Bone marrow (tissue), 2 donors: Measurements from ENCODE around the gene HLX.

ENCODE experiments used
- DNase-seq, 2 donors: peaks; one replicate each; lab custom pipeline; 2025; lab: John Stamatoyannopoulos, UW

HLX gene

GRCh38 chr1:220895412-220895946, 16.2 kb downstream of the HLX start:
- no peak for DNase-seq

- DNase-seq, result no peak
Measured at GRCh38 chr1:220896092-220896491, 16.8 kb downstream of the HLX start.

- DNase-seq, result no peak
Measured at GRCh38 chr1:220900842-220901241, 21.6 kb downstream of the HLX start.

DNA sequence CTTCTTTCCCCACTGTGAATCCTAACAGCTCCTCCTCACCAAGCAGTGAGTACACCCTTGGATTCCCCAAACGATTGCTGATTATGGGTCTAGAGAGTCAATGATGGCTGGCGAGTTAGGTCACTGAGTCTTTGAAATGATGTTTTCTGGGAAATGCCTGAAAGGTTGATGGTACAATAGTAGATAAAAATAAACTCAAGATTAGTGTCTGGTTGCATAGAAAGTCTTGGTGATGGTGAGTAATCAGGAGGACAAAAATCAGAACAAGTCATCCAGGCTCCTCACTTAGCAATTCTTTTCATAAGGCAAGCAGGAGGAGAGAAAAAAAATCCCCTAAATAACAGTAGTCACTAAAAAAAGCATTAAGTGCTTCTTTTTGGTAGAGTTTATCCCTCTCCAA, 22.6 kb downstream of the HLX start:
- no peak for DNase-seq

DNA sequence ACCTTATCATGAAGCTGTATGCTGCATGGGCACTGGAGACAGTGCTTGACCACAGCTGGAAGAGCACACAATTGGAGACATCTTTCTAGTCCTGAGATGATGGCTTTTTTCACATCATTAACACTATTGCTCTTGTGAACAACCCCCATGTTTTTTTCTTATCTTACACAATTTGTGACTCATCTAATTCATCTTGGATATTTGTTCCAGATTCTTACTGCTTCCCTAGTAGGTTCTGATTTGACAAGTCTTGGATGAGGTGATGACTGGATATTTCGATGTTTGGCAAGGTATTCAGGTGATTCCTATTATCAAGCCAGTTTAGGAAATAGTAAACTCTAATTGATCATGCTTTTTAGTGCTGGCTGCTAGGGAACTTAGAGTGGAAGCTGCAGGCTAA, 23.7 kb downstream of the HLX start:
- DNase-seq, result no peak

- no peak for DNase-seq
Measured at GRCh38 chr1:220904876-220905275, 25.6 kb downstream of the HLX start.

DNA sequence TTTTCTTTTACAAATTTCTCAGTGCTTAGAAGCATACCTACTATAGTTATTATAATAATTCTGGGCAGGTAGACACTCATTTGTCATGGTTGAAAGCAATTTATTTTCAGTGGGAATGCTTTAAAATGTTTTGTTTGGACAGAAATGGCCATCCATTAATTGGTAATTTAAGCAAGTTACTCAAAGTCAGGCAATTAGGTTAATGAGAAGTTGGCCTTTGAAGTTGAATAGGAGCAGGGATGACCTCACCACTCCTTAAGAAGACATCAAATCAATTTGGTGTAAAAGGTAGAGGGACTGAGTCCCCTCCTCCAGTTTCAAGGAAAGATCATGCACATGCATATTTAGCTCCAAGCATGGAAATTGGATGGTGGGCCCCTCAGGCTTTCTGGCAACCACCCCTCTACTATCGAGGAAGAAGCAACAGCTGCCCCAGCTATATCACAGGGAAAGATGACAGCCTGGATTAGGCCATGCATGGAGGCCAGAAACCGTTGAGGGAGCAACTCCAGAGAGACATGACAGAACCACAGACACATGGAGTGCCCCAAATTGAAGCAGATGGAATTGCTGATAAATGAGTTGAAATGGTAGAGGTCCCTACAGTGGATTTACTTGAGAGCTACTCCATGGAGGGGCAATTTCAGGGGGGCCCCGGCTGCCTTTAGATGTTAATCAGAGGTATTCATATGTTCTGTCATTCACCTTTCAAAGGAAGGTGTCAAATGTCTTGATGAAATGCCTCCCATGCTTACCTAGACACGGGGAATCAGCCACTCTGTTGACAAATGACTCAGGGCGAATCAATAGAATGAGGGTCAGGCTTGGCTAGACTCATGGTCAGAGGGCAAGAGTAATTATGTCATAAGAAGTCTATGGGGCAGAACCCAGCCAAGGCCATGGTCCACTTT, 26.7 kb downstream of the HLX start:
- no peak for DNase-seq

GRCh38 chr1:220906561-220907334, 27.5 kb downstream of the HLX start:
- DNase-seq, result no peak

GRCh38 chr1:220908757-220909156, 29.5 kb downstream of the HLX start:
- DNase-seq, result peak in 1 of 2 donors; percentile 8

DNA sequence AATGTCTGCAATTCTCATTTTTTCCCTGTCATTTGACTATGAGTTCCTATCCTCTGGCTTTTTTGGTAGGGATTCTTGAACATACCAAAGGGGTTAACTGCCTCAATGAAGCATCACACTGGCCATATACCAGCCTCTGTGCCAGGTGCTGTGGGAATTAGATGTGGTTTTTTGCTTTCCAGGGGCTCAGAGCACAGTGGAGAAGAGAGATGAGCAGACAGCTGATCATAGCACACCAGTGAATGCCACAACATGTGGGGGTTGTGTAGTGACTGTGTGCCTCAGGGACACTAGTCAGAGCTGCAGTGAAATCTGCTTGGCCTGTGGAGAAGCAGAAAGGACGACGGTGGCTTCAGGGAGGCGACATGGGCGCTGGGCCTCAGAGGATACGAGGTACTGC, 30.8 kb downstream of the HLX start:
- DNase-seq, result no peak

GRCh38 chr1:220914283-220915116, 35.3 kb downstream of the HLX start:
- DNase-seq, result peak in 1 of 2 donors; percentile 23

GRCh38 chr1:220915117-220915440, 35.8 kb downstream of the HLX start:
- DNase-seq, result no peak

DNA sequence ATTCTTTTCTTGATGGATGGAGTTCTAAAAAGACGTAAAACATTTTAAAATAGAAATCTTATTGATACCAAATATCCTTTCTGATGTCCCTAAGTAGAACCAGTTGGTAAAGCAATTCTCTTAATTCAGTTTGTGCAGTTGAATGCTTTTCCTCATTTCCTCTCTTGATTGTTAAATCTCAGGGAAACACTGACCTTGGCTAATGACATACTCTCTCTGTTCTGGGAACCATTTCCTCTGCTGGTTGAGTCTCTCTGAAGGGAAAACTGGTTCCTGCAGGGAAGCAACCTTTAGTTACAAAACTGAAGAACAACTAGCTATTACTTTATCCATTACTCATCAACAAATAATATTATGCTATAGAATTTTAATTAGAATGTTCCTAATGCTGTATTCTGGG, 36.7 kb downstream of the HLX start:
- no peak for DNase-seq

DNA sequence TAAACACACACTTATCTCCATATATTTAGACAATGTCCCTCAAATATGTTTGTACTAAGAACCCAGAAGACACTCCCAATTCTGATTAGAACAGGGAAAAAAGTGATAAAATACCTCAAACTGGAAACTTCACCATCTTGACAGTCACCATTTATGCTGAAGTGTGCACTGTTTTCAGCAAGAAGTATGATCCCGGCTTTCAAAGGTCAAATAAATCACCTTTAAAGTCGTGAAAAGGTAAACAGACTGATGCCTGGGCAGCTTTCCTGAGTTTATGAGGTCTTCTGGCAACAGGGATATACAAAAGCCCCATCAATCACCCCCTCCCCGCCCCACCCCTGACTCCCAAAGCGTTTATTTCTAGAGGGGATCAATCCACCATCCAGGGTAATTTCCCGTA, 37.9 kb downstream of the HLX start:
- DNase-seq, result no peak

GRCh38 chr1:220917535-220918209, 38.4 kb downstream of the HLX start:
- no peak for DNase-seq

DNA sequence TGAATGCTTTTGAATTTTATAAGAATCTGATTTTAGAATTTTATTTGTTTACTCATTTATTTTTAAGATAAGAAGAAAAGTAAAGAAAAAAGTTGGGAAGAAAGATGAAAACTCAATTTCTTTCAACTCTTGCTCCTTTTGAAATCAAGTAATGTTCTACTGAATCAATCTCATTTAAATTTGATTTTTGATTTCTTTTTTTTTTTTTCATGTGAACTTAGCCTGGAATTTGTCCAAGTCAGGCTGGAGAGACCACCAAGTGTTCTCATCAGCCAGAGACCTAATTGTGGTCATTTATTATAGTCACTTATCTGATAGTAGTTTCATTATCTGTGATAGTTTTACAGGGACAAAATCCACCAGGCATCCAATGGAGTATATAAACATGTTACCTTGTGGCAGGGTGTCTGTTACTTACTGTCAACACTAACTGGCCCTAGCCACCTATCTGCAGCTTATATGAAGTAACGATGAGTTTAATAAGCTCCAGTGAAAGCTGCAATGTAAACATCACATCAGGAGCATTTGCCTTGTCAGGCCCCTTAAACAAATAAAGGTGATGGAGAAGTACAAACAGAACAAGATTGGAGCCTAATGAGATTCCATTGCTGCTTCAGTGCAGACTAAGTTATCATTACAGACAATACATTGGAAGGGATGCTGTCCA, 39.2 kb downstream of the HLX start:
- DNase-seq, result no peak

- DNase-seq, result no peak
Measured at GRCh38 chr1:220920967-220921366, 41.7 kb downstream of the HLX start.

DNA sequence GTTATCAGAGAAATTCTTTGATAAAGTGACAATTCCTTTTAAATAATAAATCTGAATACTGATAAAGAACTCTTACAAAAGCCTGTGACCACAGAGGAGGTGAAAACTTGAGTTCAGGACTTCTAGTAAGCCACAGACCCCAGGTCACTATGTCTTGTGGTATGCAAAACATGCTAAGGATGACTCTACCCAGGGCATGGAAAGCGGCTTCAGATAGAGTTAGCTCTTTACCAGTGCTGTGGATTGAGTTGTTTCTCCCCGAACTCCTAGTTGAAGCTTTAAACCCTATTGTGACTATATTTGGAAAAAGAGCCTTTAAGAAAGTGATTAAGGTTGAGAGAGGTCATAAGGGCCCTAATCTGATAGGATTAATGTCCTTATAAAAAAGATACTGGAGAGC, 42.3 kb downstream of the HLX start:
- no peak for DNase-seq

GRCh38 chr1:220921971-220922635, 42.9 kb downstream of the HLX start:
- DNase-seq, result peak in 1 of 2 donors; percentile 46

GRCh38 chr1:220922951-220923350, 43.7 kb downstream of the HLX start:
- DNase-seq, result no peak
